C4-2B (cell line): ENCODE results near the gene ZAR1.

Source experiments
- H3K27ac ChIP-seq: fragments of 450-650 bp; 2 replicates; pipeline ENCODE4 v1.5.1; 2017
- ZFX ChIP-seq: fragments of 450-650 bp; IDR thresholded peaks from 2 replicates; pipeline ENCODE4 v1.6.1; 2017
- TF ChIP-seq, protein P1 (sequence below): fragments of 450-650 bp; conservative IDR thresholded peaks from 2 replicates; pipeline ENCODE4 v1.5.1; 2017; ENCODE audit warnings: mild to moderate bottlenecking

ZAR1 gene

DNA sequence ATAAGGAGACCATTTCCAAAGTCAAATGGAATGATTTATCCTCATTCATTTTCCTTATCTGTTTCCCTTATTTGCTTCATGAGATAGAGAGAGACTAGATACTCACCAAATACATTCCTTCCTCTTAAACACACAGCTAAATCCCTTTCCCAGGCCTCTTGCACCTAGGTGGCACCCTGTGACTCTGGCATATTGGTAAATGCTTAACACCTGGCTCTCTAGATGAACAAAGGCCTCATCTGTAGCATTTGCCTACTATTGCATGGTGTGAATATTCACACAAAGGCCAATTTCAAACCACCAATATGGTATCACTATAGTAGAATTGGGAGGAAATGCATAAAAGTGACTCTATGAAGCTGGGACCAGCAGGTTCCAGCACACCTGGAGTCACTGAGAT, 29.1 kb upstream of the ZAR1 start:
- no peak overlapping the region for H3K27ac ChIP-seq
- TF ChIP-seq ZFX = no peak

DNA sequence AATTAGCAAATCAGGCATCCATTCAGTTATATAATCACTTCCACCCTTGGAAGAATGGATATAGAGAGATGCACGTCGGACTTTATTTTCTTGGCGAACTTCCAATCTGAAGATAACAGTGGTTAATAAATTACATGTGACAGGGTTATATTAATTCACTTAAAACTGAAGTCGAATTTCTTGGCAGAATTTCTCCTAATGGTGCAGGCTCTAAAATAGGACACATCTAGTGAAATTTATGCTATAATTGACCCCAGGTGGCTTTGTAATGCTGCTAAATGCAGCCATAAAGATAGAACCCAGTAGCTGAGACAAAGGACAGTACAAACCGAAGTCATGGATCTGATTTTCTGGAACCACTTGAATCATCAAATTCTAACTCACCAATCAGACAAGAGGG, 27.7 kb upstream of the ZAR1 start:
- H3K27ac ChIP-seq = no peak overlapping the region
- TF ChIP-seq, protein P1, sequence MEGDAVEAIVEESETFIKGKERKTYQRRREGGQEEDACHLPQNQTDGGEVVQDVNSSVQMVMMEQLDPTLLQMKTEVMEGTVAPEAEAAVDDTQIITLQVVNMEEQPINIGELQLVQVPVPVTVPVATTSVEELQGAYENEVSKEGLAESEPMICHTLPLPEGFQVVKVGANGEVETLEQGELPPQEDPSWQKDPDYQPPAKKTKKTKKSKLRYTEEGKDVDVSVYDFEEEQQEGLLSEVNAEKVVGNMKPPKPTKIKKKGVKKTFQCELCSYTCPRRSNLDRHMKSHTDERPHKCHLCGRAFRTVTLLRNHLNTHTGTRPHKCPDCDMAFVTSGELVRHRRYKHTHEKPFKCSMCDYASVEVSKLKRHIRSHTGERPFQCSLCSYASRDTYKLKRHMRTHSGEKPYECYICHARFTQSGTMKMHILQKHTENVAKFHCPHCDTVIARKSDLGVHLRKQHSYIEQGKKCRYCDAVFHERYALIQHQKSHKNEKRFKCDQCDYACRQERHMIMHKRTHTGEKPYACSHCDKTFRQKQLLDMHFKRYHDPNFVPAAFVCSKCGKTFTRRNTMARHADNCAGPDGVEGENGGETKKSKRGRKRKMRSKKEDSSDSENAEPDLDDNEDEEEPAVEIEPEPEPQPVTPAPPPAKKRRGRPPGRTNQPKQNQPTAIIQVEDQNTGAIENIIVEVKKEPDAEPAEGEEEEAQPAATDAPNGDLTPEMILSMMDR = no peak
- no peak for TF ChIP-seq ZFX

- no peak overlapping the region for H3K27ac ChIP-seq
These were observed 22.6 kb upstream of the ZAR1 start for GRCh38 chr4:48467442-48467841.

GRCh38 chr4:48467891-48468290, 22.2 kb upstream of the ZAR1 start:
- no peak overlapping the region for H3K27ac ChIP-seq
- TF ChIP-seq, protein P1 = no peak
- no peak for TF ChIP-seq ZFX

More at GRCh38 chr4:48467442-48467841, 22.6 kb upstream of the ZAR1 start:
- no peak for TF ChIP-seq ZFX
- TF ChIP-seq, protein P1 = no peak

- H3K27ac ChIP-seq = no peak overlapping the region
- no peak for TF ChIP-seq ZFX
- TF ChIP-seq, protein P1 = no peak
These were observed 19.9 kb upstream of the ZAR1 start for GRCh38 chr4:48470137-48470536.

DNA sequence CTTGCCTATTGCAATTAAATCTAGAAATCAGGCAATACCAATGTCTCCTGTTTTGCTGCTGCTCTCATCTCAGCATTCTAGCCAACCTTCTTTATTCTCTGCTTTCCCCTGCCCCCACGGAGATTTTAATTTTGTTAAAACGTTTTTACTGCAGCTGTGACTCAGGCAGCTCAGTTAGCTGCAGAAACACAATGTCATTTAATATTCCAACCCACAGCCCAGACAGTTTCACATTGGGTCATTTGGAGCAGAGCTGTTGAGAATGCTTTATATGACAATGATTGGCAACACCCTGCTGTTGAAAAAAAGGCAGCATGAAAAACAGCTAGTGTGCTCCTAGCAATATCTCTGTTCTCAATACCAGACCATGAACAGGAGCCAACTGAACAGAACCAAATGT, 19.5 kb upstream of the ZAR1 start:
- no peak for TF ChIP-seq ZFX
- TF ChIP-seq, protein P1 = no peak
- no peak overlapping the region for H3K27ac ChIP-seq

DNA sequence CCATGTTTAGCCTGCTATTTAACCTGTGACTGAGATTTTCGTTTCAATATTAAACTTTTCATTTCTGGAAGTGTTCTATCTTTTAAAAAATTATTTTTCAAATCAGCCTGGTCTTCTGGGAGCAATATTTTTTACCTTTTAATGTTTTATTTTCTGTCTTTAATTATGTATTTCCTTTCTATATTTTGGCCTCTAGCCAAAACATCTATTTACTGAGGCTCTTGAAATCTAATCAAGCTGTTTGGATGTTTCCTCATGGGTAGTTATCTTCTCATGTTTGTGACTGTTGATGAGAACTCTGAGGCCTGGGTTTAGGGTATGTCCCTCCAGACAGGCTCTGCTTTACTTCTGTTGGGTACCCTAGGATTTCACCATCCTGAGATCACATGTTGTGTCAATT, 17.3 kb upstream of the ZAR1 start:
- H3K27ac ChIP-seq = no peak overlapping the region
- TF ChIP-seq, protein P1 = no peak
- no peak for TF ChIP-seq ZFX

DNA sequence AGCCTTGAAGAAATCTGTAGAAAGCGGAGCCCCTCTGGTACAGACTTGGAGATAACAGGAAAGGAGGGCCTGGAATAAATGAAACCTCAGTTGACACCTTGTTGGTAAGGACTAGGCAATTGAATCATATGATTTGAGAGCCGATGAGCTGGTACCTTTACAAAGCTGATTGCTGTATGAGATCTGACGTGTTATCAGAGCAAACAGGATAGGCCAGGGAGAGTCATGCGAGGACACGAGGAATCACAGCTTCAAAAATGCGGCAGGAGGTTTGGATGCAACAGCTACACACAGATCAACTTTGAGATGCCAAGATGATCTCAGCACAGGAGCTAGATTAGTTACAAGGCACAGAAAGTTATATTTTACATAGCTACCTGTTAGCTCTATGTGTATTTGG, 14.3 kb upstream of the ZAR1 start:
- no peak overlapping the region for H3K27ac ChIP-seq
- TF ChIP-seq, protein P1 = no peak
- no peak for TF ChIP-seq ZFX
